ENCODE measurements around the gene ATP6V0A4.

The ATP6V0A4 gene

GRCh38 chr7:138750473-138750872 lies 47.5 kb downstream of the ATP6V0A4 start:
- no peak for DNase-seq (ENCODE audit: extremely low read depth, low read depth)

GRCh38 chr7:138749960-138750359 lies 48.0 kb downstream of the ATP6V0A4 start:
- TF ChIP-seq CTCF (IDR thresholded peaks at IDR 0.05; ENCODE audit: low read depth, low read length), result no peak
- DNase-seq (ENCODE audit: extremely low read depth, low read depth), result no peak

More at GRCh38 chr7:138750473-138750872, 47.5 kb downstream of the ATP6V0A4 start:
- no peak for TF ChIP-seq CTCF (IDR thresholded peaks at IDR 0.05; ENCODE audit: low read depth, low read length)

GRCh38 chr7:138748666-138749065 lies 49.3 kb downstream of the ATP6V0A4 start:
- TF ChIP-seq CTCF (IDR thresholded peaks at IDR 0.05; ENCODE audit: low read depth, low read length), result no peak
- no peak for DNase-seq (ENCODE audit: extremely low read depth, low read depth)

- no peak for TF ChIP-seq CTCF (IDR thresholded peaks at IDR 0.05; ENCODE audit: low read depth, low read length)
- no peak for DNase-seq (ENCODE audit: extremely low read depth, low read depth)
Measured at GRCh38 chr7:138746073-138746472, 51.9 kb downstream of the ATP6V0A4 start.

- no peak for TF ChIP-seq CTCF (IDR thresholded peaks at IDR 0.05; ENCODE audit: low read depth, low read length)
- no peak for DNase-seq (ENCODE audit: extremely low read depth, low read depth)
Measured at GRCh38 chr7:138745189-138745588, 52.8 kb downstream of the ATP6V0A4 start.

GRCh38 chr7:138741453-138741735 lies 56.6 kb downstream of the ATP6V0A4 start:
- DNase-seq (ENCODE audit: extremely low read depth, low read depth), result no peak
- no peak for TF ChIP-seq CTCF (IDR thresholded peaks at IDR 0.05; ENCODE audit: low read depth, low read length)

- no peak for DNase-seq (ENCODE audit: extremely low read depth, low read depth)
- no peak for TF ChIP-seq CTCF (IDR thresholded peaks at IDR 0.05; ENCODE audit: low read depth, low read length)
Measured at GRCh38 chr7:138739859-138740258, 58.1 kb downstream of the ATP6V0A4 start.
